ENCODE measurements around the gene ZDHHC11B. TPM values are rescaled to one million over a fixed set of nuclear protein-coding genes. Genes with fewer than 3 reads are reported as not detected.
"Not testable (repeated sequence)": the region's sequence is repeated elsewhere in the genome, so short reads cannot be mapped to it uniquely, and the experiment has no call there.

Gene ZDHHC11B
- total RNA-seq, 6 experiments from 2014 or later = 0.56 to 5.1 (median 2.8) TPM

GRCh38 chr5:801472-801871, 16.9 kb upstream of the ZDHHC11B start:
- intact Hi-C loops (cut with DNase I) = no loop called here
- Histone ChIP-seq H3K36me3 (no peaks in the 10 kb centered on the region), H3K4me1 (peaks cover 0 to 8% (median 0%) of the 10 kb centered on the region in 4 donors), H3K27ac (peak overlapping the region in 2 of 3 donors; percentile 75 to 94), H3K4me3 (no peak overlapping the region), H3K9me3 (no peaks in the 10 kb centered on the region), H3K27me3 (no peaks in the 10 kb centered on the region)
- peak in 1 of 3 donors; percentile 49 for DNase-seq
- peak; percentile 66 to 85 (median 70) for ATAC-seq
- WGBS (ENCODE audit: insufficient coverage, low coverage, low lambda C conversion rate, missing lambda C conversion rate) = 54% methylated on average over 6 of the region's 6 CpGs
- TF ChIP-seq POLR2A (IDR thresholded peaks at IDR 0.05) = no peak
- TF ChIP-seq CTCF (IDR thresholded peaks at IDR 0.05) = no peak

GRCh38 chr5:801055-801454, 16.5 kb upstream of the ZDHHC11B start:
- H3K9me3 ChIP-seq; H3K4me1 ChIP-seq; H3K27me3 ChIP-seq; intact Hi-C loops (cut with DNase I); H3K4me3 ChIP-seq; H3K36me3 ChIP-seq; DNase-seq: not testable (repeated sequence)
- H3K27ac ChIP-seq = peak overlapping the region in 2 of 3 donors; percentile 75 to 94
- WGBS (ENCODE audit: insufficient coverage, low coverage, low lambda C conversion rate, missing lambda C conversion rate) = 33% methylated on average over 4 of the region's 4 CpGs
- peak; percentile 63 to 87 (median 82) for ATAC-seq

- peak overlapping the region in 1 of 3 donors; percentile 60 for H3K27ac ChIP-seq
- H3K27me3 ChIP-seq; H3K36me3 ChIP-seq; H3K9me3 ChIP-seq; DNase-seq; H3K4me3 ChIP-seq; H3K4me1 ChIP-seq; intact Hi-C loops (cut with DNase I): not testable (repeated sequence)
- 51% methylated on average over 5 of the region's 6 CpGs for WGBS (ENCODE audit: insufficient coverage, low coverage, low lambda C conversion rate, missing lambda C conversion rate)
- ATAC-seq = peak in 1 of 4 donors; percentile 34
Observed at GRCh38 chr5:798505-799138, 14.1 kb upstream of the ZDHHC11B start.

GRCh38 chr5:797986-798385, 13.5 kb upstream of the ZDHHC11B start:
- DNase-seq; H3K36me3 ChIP-seq; H3K9me3 ChIP-seq; H3K4me3 ChIP-seq; H3K4me1 ChIP-seq; H3K27me3 ChIP-seq; intact Hi-C loops (cut with DNase I): not testable (repeated sequence)
- H3K27ac ChIP-seq = peak overlapping the region in 1 of 3 donors; percentile 60
- ATAC-seq = peak; percentile 32 to 62 (median 50)
- WGBS (ENCODE audit: insufficient coverage, low coverage, low lambda C conversion rate, missing lambda C conversion rate) = 81% methylated on average over 2 of the region's 4 CpGs

- H3K36me3 ChIP-seq; H3K27ac ChIP-seq; DNase-seq; H3K27me3 ChIP-seq; ATAC-seq; H3K4me1 ChIP-seq; H3K9me3 ChIP-seq; H3K4me3 ChIP-seq; intact Hi-C loops (cut with DNase I): not testable (repeated sequence)
- WGBS (ENCODE audit: insufficient coverage, low coverage, low lambda C conversion rate, missing lambda C conversion rate) = 67% methylated on average over 1 of the region's 1 CpG
Observed at GRCh38 chr5:795873-796272, 11.3 kb upstream of the ZDHHC11B start.

- H3K27me3 ChIP-seq; ATAC-seq; H3K27ac ChIP-seq; intact Hi-C loops (cut with DNase I); H3K9me3 ChIP-seq; DNase-seq; H3K4me1 ChIP-seq; H3K4me3 ChIP-seq; H3K36me3 ChIP-seq: not testable (repeated sequence)
- WGBS (ENCODE audit: insufficient coverage, low coverage, low lambda C conversion rate, missing lambda C conversion rate) = 85% methylated on average over 1 of the region's 1 CpG
Observed at GRCh38 chr5:794948-795347, 10.4 kb upstream of the ZDHHC11B start.

GRCh38 chr5:788703-789102, 4.2 kb upstream of the ZDHHC11B start:
- DNase-seq; ATAC-seq; intact Hi-C loops (cut with DNase I): not testable (repeated sequence)

GRCh38 chr5:787857-788233, 3.3 kb upstream of the ZDHHC11B start:
- 83% methylated on average over 2 of the region's 6 CpGs for WGBS (ENCODE audit: insufficient coverage, low coverage, low lambda C conversion rate, missing lambda C conversion rate)
- H3K36me3 ChIP-seq; H3K27me3 ChIP-seq; H3K9me3 ChIP-seq; H3K4me1 ChIP-seq; ATAC-seq; DNase-seq; intact Hi-C loops (cut with DNase I); H3K4me3 ChIP-seq; H3K27ac ChIP-seq: not testable (repeated sequence)

More at GRCh38 chr5:788703-789102, 4.2 kb upstream of the ZDHHC11B start:
- H3K9me3 ChIP-seq, H3K4me1 ChIP-seq, H3K27me3 ChIP-seq, H3K4me3 ChIP-seq, H3K36me3 ChIP-seq, H3K27ac ChIP-seq: not testable (repeated sequence)
- WGBS (ENCODE audit: insufficient coverage, low coverage, low lambda C conversion rate, missing lambda C conversion rate) = 82% methylated on average over 9 of the region's 10 CpGs

GRCh38 chr5:787224-787856, 2.8 kb upstream of the ZDHHC11B start:
- 93% methylated on average over 5 of the region's 18 CpGs for WGBS (ENCODE audit: insufficient coverage, low coverage, low lambda C conversion rate, missing lambda C conversion rate)
- not testable (repeated sequence) for DNase-seq

GRCh38 chr5:785181-785705, 714 bp upstream of the ZDHHC11B start:
- peak overlapping the region; percentile 58 to 67 (median 62) for H3K4me3 ChIP-seq
- H3K9me3 ChIP-seq; H3K4me1 ChIP-seq; H3K27ac ChIP-seq; H3K36me3 ChIP-seq; intact Hi-C loops (cut with DNase I); H3K27me3 ChIP-seq: not testable (repeated sequence)
- no CpG with 5 or more reads among the region's 43 CpGs for WGBS (ENCODE audit: insufficient coverage, low coverage, low lambda C conversion rate, missing lambda C conversion rate)
- DNase-seq = peak in 2 of 3 donors; percentile 29 to 47
- ATAC-seq = peak; percentile 40 to 52 (median 44)

More at GRCh38 chr5:787224-787856, 2.8 kb upstream of the ZDHHC11B start:
- H3K4me1 ChIP-seq; intact Hi-C loops (cut with DNase I); H3K9me3 ChIP-seq; H3K27ac ChIP-seq; H3K36me3 ChIP-seq; ATAC-seq; H3K4me3 ChIP-seq; H3K27me3 ChIP-seq: not testable (repeated sequence)

Measured in right lobe of liver (tissue), 6 donors.